ENCODE data around the gene RORC.

DNA sequence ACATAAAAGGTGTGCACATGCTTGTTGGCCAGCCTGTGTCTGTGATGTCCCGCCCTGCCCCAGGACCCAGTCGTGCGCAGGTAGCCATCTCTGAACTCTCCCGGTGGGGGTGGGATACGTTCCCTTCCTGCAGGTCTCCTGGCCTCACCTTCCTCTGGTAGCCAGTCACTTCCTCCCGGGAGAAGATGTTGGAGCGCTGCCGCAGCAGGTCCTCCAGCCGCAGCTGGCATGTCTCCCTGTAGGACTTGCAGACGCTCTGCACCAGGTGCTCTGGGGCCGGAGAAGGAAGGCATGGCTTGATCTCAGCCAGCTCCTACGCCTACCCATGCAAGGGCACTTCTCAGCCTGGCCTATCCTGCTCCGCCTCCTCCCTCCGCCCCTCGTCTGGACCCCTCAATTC lies 17.2 kb downstream of the RORC start:
- TF ChIP-seq, protein P1, sequence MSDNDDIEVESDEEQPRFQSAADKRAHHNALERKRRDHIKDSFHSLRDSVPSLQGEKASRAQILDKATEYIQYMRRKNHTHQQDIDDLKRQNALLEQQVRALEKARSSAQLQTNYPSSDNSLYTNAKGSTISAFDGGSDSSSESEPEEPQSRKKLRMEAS (IDR thresholded peaks at IDR 0.05) = no peak
- TF ChIP-seq, protein P2, sequence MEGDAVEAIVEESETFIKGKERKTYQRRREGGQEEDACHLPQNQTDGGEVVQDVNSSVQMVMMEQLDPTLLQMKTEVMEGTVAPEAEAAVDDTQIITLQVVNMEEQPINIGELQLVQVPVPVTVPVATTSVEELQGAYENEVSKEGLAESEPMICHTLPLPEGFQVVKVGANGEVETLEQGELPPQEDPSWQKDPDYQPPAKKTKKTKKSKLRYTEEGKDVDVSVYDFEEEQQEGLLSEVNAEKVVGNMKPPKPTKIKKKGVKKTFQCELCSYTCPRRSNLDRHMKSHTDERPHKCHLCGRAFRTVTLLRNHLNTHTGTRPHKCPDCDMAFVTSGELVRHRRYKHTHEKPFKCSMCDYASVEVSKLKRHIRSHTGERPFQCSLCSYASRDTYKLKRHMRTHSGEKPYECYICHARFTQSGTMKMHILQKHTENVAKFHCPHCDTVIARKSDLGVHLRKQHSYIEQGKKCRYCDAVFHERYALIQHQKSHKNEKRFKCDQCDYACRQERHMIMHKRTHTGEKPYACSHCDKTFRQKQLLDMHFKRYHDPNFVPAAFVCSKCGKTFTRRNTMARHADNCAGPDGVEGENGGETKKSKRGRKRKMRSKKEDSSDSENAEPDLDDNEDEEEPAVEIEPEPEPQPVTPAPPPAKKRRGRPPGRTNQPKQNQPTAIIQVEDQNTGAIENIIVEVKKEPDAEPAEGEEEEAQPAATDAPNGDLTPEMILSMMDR (IDR thresholded peaks at IDR 0.05; ENCODE audit: control extremely low read depth in 1 of 3, insufficient read depth in 1 of 3, low read depth in 1 of 3, low read length in 3 of 3) = no peak
- TF ChIP-seq POLR2A (IDR thresholded peaks at IDR 0.05; ENCODE audit: control extremely low read depth in 1 of 2, low read depth in 2 of 2, low read length in 2 of 2) (no peak), ZNF274 (IDR thresholded peaks at IDR 0.05; ENCODE audit: borderline replicate concordance, extremely low read depth, low read length) (no peak), SIN3A (conservative IDR thresholded peaks at IDR 0.05 in 1 of 2, IDR thresholded peaks at IDR 0.05 in 1 of 2; ENCODE audit: low read depth in 1 of 2, low read length in 2 of 2) (no peak)

Measured in H1 (cell line).